ENCODE measurements around the gene SUSD4. TPM values are rescaled to one million over a fixed set of nuclear protein-coding genes. Genes with fewer than 3 reads are reported as not detected.

SUSD4 gene
- total RNA-seq, 1 experiment from 2014 or later, result 3.5 TPM

DNA sequence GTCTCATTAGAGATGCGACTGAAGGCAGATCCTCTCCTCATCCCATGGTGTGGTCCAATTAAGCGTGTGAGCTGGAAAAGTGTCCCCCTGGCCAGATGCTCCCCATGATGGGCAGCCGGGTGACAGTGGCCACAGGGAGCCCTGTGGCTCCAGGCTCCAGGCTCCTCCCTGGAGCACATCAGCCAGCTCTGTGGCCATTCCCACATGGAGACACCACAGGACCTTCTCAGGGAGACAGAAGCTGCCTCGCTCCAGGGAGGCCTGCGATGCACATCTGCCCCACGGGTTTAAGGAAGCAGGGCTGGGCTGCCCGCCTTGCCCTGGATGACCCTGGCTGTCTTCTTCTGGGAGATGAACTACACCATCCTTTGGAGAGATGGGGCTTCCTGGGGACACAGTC is 121.0 kb downstream of the SUSD4 start:
- Mint-ChIP-seq H3K9me3 (peaks cover 0 to 2% of the 10 kb centered on the region in 2 experiments; a peak in 2 of 5 replicates), H3K4me1 (no peaks in the 10 kb centered on the region), H3K27me3 (ENCODE audit: low read depth) (peaks cover 15% of the 10 kb centered on the region), H3K4me3 (no peak overlapping the region), H3K36me3 (ENCODE audit: insufficient read depth in 1 of 3, low read depth in 3 of 3) (no peaks in the 10 kb centered on the region), H3K27ac (no peak overlapping the region)
- H4K5ac ChIP-seq (ENCODE audit: insufficient read length, low read depth, low read length), result no peak overlapping the region
- H3K27me3 ChIP-seq (ENCODE audit: insufficient read depth, low read length), result no peaks in the 10 kb centered on the region
- H3K18ac ChIP-seq (ENCODE audit: insufficient read length, low read depth, low read length), result no peak overlapping the region
- H3K23ac ChIP-seq (ENCODE audit: insufficient read length, low read depth, low read length), result no peak overlapping the region
- no peak overlapping the region for H2AK5ac ChIP-seq (ENCODE audit: insufficient read length, low read length)
- H3K9ac ChIP-seq (ENCODE audit: extremely low read depth, insufficient read length, low read length), result no peak overlapping the region
- H3K79me2 ChIP-seq (ENCODE audit: insufficient read depth, low read length), result no peaks in the 10 kb centered on the region
- H3K4me1 ChIP-seq (ENCODE audit: insufficient read depth, low read length), result no peaks in the 10 kb centered on the region
- H2BK120ac ChIP-seq (ENCODE audit: low read depth, low read length, poor library complexity, severe bottlenecking), result no peak overlapping the region
- H3K9me3 ChIP-seq (ENCODE audit: control insufficient read depth, low read depth, low read length), result no peaks in the 10 kb centered on the region
- TF ChIP-seq, protein P1, sequence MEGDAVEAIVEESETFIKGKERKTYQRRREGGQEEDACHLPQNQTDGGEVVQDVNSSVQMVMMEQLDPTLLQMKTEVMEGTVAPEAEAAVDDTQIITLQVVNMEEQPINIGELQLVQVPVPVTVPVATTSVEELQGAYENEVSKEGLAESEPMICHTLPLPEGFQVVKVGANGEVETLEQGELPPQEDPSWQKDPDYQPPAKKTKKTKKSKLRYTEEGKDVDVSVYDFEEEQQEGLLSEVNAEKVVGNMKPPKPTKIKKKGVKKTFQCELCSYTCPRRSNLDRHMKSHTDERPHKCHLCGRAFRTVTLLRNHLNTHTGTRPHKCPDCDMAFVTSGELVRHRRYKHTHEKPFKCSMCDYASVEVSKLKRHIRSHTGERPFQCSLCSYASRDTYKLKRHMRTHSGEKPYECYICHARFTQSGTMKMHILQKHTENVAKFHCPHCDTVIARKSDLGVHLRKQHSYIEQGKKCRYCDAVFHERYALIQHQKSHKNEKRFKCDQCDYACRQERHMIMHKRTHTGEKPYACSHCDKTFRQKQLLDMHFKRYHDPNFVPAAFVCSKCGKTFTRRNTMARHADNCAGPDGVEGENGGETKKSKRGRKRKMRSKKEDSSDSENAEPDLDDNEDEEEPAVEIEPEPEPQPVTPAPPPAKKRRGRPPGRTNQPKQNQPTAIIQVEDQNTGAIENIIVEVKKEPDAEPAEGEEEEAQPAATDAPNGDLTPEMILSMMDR (conservative IDR thresholded peaks at IDR 0.05), result no peak
- H4K20me1 ChIP-seq (ENCODE audit: control insufficient read depth, insufficient read depth, insufficient read length), result peaks cover 3% of the 10 kb centered on the region
- H2BK12ac ChIP-seq (ENCODE audit: insufficient read length, low read depth, low read length), result no peak overlapping the region
- no peak overlapping the region for H2AFZ ChIP-seq (ENCODE audit: low read length)
- no peak overlapping the region for H3K4me2 ChIP-seq (ENCODE audit: insufficient read depth, insufficient read length, low read length)
- no peak overlapping the region for H3K4ac ChIP-seq (ENCODE audit: low read depth, low read length)
- no peak overlapping the region for H3T11ph ChIP-seq (ENCODE audit: low read length)
- H3K79me1 ChIP-seq (ENCODE audit: insufficient read depth, low read depth, low read length, poor library complexity, severe bottlenecking), result no peaks in the 10 kb centered on the region
- no peak overlapping the region for H3K56ac ChIP-seq (ENCODE audit: insufficient read length, low read depth, low read length)
- no peak overlapping the region for H3K14ac ChIP-seq (ENCODE audit: insufficient read depth, low read length)
- H4K8ac ChIP-seq (replicated peaks; ENCODE audit: insufficient read length, low read depth, low read length), result no peak overlapping the region
- WGBS (ENCODE audit: extremely low coverage, insufficient read length, low lambda C conversion rate), result no CpG with 5 or more reads among the region's 7 CpGs
- no peak overlapping the region for H2BK20ac ChIP-seq (ENCODE audit: low read depth, low read length, poor library complexity, severe bottlenecking)
- no peak overlapping the region for H2BK5ac ChIP-seq (ENCODE audit: insufficient read length, low read length)
- no peak overlapping the region for H2BK15ac ChIP-seq (ENCODE audit: low read depth, low read length)
- no peak overlapping the region for H3K27ac ChIP-seq (ENCODE audit: insufficient read length, low read depth, low read length)
- peak; percentile 16 for DNase-seq
- no peaks in the 10 kb centered on the region for H3K23me2 ChIP-seq (ENCODE audit: insufficient read length, low read depth, low read length, poor library complexity, severe bottlenecking)
- no peak overlapping the region for H4K91ac ChIP-seq (ENCODE audit: insufficient read length, low read depth, low read length)
